Esophagus squamous epithelium (tissue), 4 donors: Measurements from ENCODE around the gene SPRY1.

ENCODE experiments used
- POLR2A ChIP-seq, 4 donors: fragments of 450-650 bp; IDR thresholded peaks; one replicate each; pipeline ENCODE4 v1.6.1; 2017; ENCODE audit warnings: antibody characterized with exemption in 4 of 4, mild to moderate bottlenecking in 4 of 4, moderate library complexity in 3 of 4
- TF ChIP-seq, protein P1 (sequence below), 6 experiments: fragments of 450-650 bp in 4 of 6; fragments of 200-600 bp in 2 of 6; sonication (generic) in 2 of 6; IDR thresholded peaks; one replicate each; pipeline ENCODE4 v1.5.1; 2016 to 2019; ENCODE audit warnings: antibody characterized with exemption in 6 of 6, mild to moderate bottlenecking in 4 of 6, moderate library complexity in 4 of 6

DNA sequence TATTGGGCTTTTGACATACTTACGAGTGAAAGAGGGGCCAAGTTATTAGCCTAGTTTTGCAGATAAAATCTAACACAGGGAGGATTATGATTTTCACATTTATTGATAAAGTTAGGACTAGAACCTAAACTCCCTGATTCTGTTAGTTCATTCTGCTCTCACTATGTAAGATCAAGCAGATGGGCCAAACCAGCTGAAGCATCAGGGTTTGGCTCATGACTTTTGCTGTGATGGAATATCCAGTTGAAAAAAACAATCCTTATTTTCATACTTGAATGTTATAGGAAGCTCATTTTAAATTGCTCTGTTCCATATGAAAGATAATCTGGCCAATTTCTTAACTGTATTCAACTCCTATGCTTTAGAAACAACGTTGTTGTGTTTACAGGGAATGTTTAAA, 21.2 kb downstream of the SPRY1 start:
- TF ChIP-seq, protein P1, sequence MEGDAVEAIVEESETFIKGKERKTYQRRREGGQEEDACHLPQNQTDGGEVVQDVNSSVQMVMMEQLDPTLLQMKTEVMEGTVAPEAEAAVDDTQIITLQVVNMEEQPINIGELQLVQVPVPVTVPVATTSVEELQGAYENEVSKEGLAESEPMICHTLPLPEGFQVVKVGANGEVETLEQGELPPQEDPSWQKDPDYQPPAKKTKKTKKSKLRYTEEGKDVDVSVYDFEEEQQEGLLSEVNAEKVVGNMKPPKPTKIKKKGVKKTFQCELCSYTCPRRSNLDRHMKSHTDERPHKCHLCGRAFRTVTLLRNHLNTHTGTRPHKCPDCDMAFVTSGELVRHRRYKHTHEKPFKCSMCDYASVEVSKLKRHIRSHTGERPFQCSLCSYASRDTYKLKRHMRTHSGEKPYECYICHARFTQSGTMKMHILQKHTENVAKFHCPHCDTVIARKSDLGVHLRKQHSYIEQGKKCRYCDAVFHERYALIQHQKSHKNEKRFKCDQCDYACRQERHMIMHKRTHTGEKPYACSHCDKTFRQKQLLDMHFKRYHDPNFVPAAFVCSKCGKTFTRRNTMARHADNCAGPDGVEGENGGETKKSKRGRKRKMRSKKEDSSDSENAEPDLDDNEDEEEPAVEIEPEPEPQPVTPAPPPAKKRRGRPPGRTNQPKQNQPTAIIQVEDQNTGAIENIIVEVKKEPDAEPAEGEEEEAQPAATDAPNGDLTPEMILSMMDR (IDR thresholded peaks at IDR 0.05), result no peak
- no peak for TF ChIP-seq POLR2A (IDR thresholded peaks at IDR 0.05)
